Glutamatergic neuron (in vitro differentiated cells): ENCODE measurements around the gene KANK3. TPM values are rescaled to one million over a fixed set of nuclear protein-coding genes. Genes with fewer than 3 reads are reported as not detected.
A peak's percentile ranks its signal among the peaks of the same experiment; 100 is the strongest.
"Not testable (repeated sequence)": the region's sequence is repeated elsewhere in the genome, so short reads cannot be mapped to it uniquely, and the experiment has no call there.

Experiments used
- DNase-seq: peaks from one replicate; pipeline ENCODE4 v3.0.0; 2022
- H3K27ac Mint-ChIP-seq: one replicate; pipeline ENCODE4 v1.8.0; 2020; ENCODE audit warnings: mild to moderate bottlenecking, mixed read lengths, inconsistent platforms; ENCODE audit not compliant: unreplicated experiment
- H3K27me3 Mint-ChIP-seq: one replicate; pipeline ENCODE4 v1.8.0; 2020; ENCODE audit warnings: mild to moderate bottlenecking, moderate library complexity, mixed read lengths, inconsistent platforms; ENCODE audit not compliant: unreplicated experiment
- H3K36me3 Mint-ChIP-seq: one replicate; pipeline ENCODE4 v1.8.0; 2020; ENCODE audit warnings: mild to moderate bottlenecking, mixed read lengths, inconsistent platforms; ENCODE audit not compliant: unreplicated experiment
- H3K4me1 Mint-ChIP-seq: one replicate; pipeline ENCODE4 v1.8.0; 2020; ENCODE audit warnings: mild to moderate bottlenecking, low read depth, mixed read lengths, inconsistent platforms; ENCODE audit not compliant: unreplicated experiment
- H3K4me3 Mint-ChIP-seq: one replicate; pipeline ENCODE4 v1.8.0; 2020; ENCODE audit warnings: mild to moderate bottlenecking, mixed read lengths, inconsistent platforms; ENCODE audit not compliant: unreplicated experiment
- H3K9me3 Mint-ChIP-seq: one replicate; pipeline ENCODE4 v1.8.0; 2020; ENCODE audit warnings: mild to moderate bottlenecking, moderate library complexity, mixed read lengths, inconsistent platforms; ENCODE audit not compliant: unreplicated experiment
- total RNA-seq: library from RNA; stranded (reverse); fragmentation: NEBNext Ultra II Directional; extraction: Animal tissue kit (Norgen Biotek cat#: 25700); gene quantifications from one replicate; pipeline ENCODE4 v1.2.1, GENCODE V29; 2021; ENCODE audit not compliant: unreplicated experiment
- TF ChIP-seq, protein P1 (sequence below): fragments of 200-600 bp; sonication (generic); IDR thresholded peaks from one replicate; pipeline ENCODE4 v1.5.0; 2021; ENCODE audit not compliant: partially characterized antibody, unreplicated experiment

Gene KANK3
- total RNA-seq, 1 donor from 2014 or later: 8.9 TPM

- H3K27ac Mint-ChIP-seq: peak overlapping the region; percentile 98
- peaks cover 6% of the 10 kb centered on the region for H3K4me1 Mint-ChIP-seq
- peak overlapping the region; percentile 98 for H3K4me3 Mint-ChIP-seq
- H3K27me3 Mint-ChIP-seq: peaks cover 4% of the 10 kb centered on the region
- no peak for DNase-seq
- TF ChIP-seq, protein P1, sequence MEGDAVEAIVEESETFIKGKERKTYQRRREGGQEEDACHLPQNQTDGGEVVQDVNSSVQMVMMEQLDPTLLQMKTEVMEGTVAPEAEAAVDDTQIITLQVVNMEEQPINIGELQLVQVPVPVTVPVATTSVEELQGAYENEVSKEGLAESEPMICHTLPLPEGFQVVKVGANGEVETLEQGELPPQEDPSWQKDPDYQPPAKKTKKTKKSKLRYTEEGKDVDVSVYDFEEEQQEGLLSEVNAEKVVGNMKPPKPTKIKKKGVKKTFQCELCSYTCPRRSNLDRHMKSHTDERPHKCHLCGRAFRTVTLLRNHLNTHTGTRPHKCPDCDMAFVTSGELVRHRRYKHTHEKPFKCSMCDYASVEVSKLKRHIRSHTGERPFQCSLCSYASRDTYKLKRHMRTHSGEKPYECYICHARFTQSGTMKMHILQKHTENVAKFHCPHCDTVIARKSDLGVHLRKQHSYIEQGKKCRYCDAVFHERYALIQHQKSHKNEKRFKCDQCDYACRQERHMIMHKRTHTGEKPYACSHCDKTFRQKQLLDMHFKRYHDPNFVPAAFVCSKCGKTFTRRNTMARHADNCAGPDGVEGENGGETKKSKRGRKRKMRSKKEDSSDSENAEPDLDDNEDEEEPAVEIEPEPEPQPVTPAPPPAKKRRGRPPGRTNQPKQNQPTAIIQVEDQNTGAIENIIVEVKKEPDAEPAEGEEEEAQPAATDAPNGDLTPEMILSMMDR: no peak
- H3K36me3 Mint-ChIP-seq: no peaks in the 10 kb centered on the region
- H3K9me3 Mint-ChIP-seq: peaks cover 12% of the 10 kb centered on the region
Observed at GRCh38 chr19:8321986-8322637, 20.9 kb downstream of the KANK3 start.

- Mint-ChIP-seq H3K9me3 (peaks cover 9% of the 10 kb centered on the region), H3K27me3 (peaks cover 4% of the 10 kb centered on the region), H3K4me3 (peak within 1 kb of the TSS; percentile 98), H3K27ac (peak within 1 kb of the TSS; percentile 98), H3K36me3 (no peaks in the 10 kb centered on the region), H3K4me1 (peaks cover 7% of the 10 kb centered on the region)
- DNase-seq: peak; percentile 97
- TF ChIP-seq, protein P1: no peak
Observed at GRCh38 chr19:8321067-8321985, 21.7 kb downstream of the KANK3 start, which contains the start of the genes NDUFA7 and RPS28. TSS of gene NDUFA7 (minus strand) at chr19:8321375. CDS start at chr19:8321358, 17 bp downstream. TSS of gene RPS28 (plus strand) at chr19:8321496. CDS start at chr19:8321531, 35 bp downstream.

GRCh38 chr19:8320564-8321066 lies 22.4 kb downstream of the KANK3 start:
- TF ChIP-seq, protein P1: no peak
- Mint-ChIP-seq H3K9me3 (peaks cover 9% of the 10 kb centered on the region), H3K36me3 (no peaks in the 10 kb centered on the region), H3K27ac (peak overlapping the region; percentile 98), H3K4me1 (peaks cover 9% of the 10 kb centered on the region), H3K27me3 (peaks cover 4% of the 10 kb centered on the region), H3K4me3 (peak overlapping the region; percentile 98)
- no peak for DNase-seq

DNA sequence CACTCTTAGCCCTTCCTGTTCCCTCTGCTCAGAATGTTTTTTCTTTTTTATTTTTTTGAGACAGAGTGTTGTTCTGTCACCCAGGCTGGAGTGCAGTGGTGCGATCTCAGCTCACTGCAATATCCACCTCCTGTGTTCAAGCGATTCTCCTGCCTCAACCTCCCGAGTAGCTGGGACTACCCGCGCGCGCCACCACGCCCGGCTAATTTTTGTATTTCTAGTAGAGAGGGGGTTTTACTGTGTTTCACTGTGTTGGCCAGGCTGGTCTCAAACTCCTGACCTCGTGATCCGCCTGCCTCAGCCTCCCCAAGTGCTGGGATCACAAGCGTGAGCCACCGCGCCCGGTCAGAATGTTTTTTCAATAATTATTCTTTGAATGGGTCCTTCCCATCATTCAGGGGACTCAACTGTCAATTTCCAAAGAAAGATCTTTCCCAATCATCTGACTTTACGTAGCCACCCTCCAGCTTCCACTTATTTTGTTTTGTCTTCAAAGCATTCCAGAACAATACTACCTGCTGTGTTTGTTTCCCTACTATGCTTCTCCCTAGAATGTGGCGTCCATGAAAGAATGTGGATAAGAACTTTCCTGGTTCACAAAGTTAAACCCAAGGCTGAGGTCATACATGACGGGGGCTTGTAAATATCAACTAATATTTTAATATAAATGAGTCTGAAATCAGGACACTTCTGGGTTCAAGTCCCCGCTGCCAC lies 23.1 kb downstream of the KANK3 start:
- Mint-ChIP-seq H3K27ac (peak overlapping the region; percentile 98), H3K9me3 (peaks cover 9% of the 10 kb centered on the region), H3K27me3 (peaks cover 4% of the 10 kb centered on the region), H3K4me3 (peak overlapping the region; percentile 98), H3K36me3 (no peaks in the 10 kb centered on the region), H3K4me1 (peaks cover 9% of the 10 kb centered on the region)
- no peak for DNase-seq
- TF ChIP-seq, protein P1: no peak

DNA sequence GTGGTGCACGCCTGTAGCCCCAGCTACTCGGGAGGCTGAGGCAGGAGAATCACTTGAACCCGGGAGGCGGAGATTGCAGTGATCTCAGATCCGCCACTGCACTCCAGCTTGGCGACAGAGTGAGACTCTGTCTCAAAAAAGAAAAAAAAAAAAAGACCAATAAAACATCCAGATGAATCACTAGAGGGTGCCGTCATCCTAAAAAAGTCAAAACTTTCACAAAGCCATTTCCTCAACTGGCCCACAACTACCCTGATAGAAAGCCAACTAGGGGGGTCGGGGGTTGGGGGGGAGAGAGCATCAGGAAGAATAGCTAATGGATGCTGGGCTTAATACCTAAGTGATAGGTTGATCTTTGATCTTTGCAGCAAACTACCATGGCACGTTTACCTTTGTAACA lies 24.2 kb downstream of the KANK3 start:
- not testable (repeated sequence) for H3K4me3 Mint-ChIP-seq, H3K27ac Mint-ChIP-seq, H3K9me3 Mint-ChIP-seq, H3K36me3 Mint-ChIP-seq, DNase-seq, H3K4me1 Mint-ChIP-seq, H3K27me3 Mint-ChIP-seq
